T follicular helper cell (primary cell): ENCODE data around the gene MAT1A.
"Not testable (repeated sequence)": the region's sequence is repeated elsewhere in the genome, so short reads cannot be mapped to it uniquely, and the experiment has no call there.

ENCODE experiments used
- DNase-seq: peaks from one replicate; pipeline ENCODE4 v3.0.0-alpha.2; 2020; ENCODE audit warnings: low read depth

Gene MAT1A

GRCh38 chr10:80264081-80265056 lies 25.1 kb downstream of the MAT1A start:
- DNase-seq, result no peak

GRCh38 chr10:80261316-80262030 lies 28.0 kb downstream of the MAT1A start:
- DNase-seq, result no peak

- no peak for DNase-seq
Observed at GRCh38 chr10:80260295-80261243, 28.9 kb downstream of the MAT1A start.

GRCh38 chr10:80259405-80259871 lies 30.0 kb downstream of the MAT1A start:
- no peak for DNase-seq

- DNase-seq, result not testable (repeated sequence)
Observed at GRCh38 chr10:80256798-80257197, 32.7 kb downstream of the MAT1A start.

GRCh38 chr10:80254726-80255125 lies 34.7 kb downstream of the MAT1A start:
- not testable (repeated sequence) for DNase-seq

- DNase-seq, result not testable (repeated sequence)
Observed at GRCh38 chr10:80253963-80254271, 35.5 kb downstream of the MAT1A start.

- no peak for DNase-seq
Observed at GRCh38 chr10:80253266-80253962, 36.0 kb downstream of the MAT1A start.

GRCh38 chr10:80252296-80252887 lies 37.1 kb downstream of the MAT1A start:
- DNase-seq, result no peak

GRCh38 chr10:80251703-80252280 lies 37.7 kb downstream of the MAT1A start:
- DNase-seq, result not testable (repeated sequence)

- DNase-seq, result not testable (repeated sequence)
Observed at GRCh38 chr10:80250399-80250798, 39.1 kb downstream of the MAT1A start.

GRCh38 chr10:80249906-80250305 lies 39.6 kb downstream of the MAT1A start:
- DNase-seq, result not testable (repeated sequence)

GRCh38 chr10:80247611-80248010 lies 41.8 kb downstream of the MAT1A start:
- DNase-seq, result not testable (repeated sequence)

- not testable (repeated sequence) for DNase-seq
Observed at GRCh38 chr10:80244371-80244770, 45.1 kb downstream of the MAT1A start.

- not testable (repeated sequence) for DNase-seq
Observed at GRCh38 chr10:80242341-80242740, 47.1 kb downstream of the MAT1A start.

- DNase-seq, result not testable (repeated sequence)
Observed at GRCh38 chr10:80236457-80236856, 53.0 kb downstream of the MAT1A start.

GRCh38 chr10:80234331-80235235 lies 54.9 kb downstream of the MAT1A start:
- not testable (repeated sequence) for DNase-seq

- not testable (repeated sequence) for DNase-seq
Observed at GRCh38 chr10:80233871-80234270, 55.6 kb downstream of the MAT1A start.

GRCh38 chr10:80226723-80227122 lies 62.7 kb downstream of the MAT1A start:
- not testable (repeated sequence) for DNase-seq
